Skeletal muscle satellite cell (primary cell): ENCODE measurements around the gene CAMK1D.

ENCODE experiments used
- H3K27me3 ChIP-seq: 2 replicates; pipeline ENCODE4 v1.7.0; 2013; ENCODE audit warnings: low read length; ENCODE audit not compliant: control insufficient read depth, insufficient read depth
- H3K36me3 ChIP-seq: 2 replicates; pipeline ENCODE4 v1.7.0; 2013; ENCODE audit warnings: mild to moderate bottlenecking, control low read depth, low read length; ENCODE audit not compliant: insufficient read depth
- H3K4me1 ChIP-seq: 2 replicates; pipeline ENCODE4 v1.7.0; 2013; ENCODE audit warnings: low read length; ENCODE audit not compliant: control insufficient read depth, insufficient read depth
- H3K4me2 ChIP-seq: 2 replicates; pipeline ENCODE4 v1.7.0; 2013; ENCODE audit warnings: mild to moderate bottlenecking, low read length
- H3K4me3 ChIP-seq: 2 replicates; pipeline ENCODE4 v1.7.0; 2013; ENCODE audit warnings: low read length
- H3K9ac ChIP-seq: 2 replicates; pipeline ENCODE4 v1.7.0; 2013; ENCODE audit warnings: mild to moderate bottlenecking, low read depth, low read length, moderate library complexity
- H3K9me3 ChIP-seq: replicated peaks from 2 replicates; pipeline ENCODE4 v1.7.0; 2013; ENCODE audit warnings: mild to moderate bottlenecking, control low read depth, low read length

The CAMK1D gene

GRCh38 chr10:12650538-12651298 lies 301.4 kb downstream of the CAMK1D start:
- no peak overlapping the region for H3K4me3 ChIP-seq
- H3K9ac ChIP-seq = no peak overlapping the region
- peaks cover 4% of the 10 kb centered on the region for H3K27me3 ChIP-seq
- H3K4me1 ChIP-seq = no peaks in the 10 kb centered on the region
- no peak overlapping the region for H3K4me2 ChIP-seq
- no peaks in the 10 kb centered on the region for H3K9me3 ChIP-seq
- no peaks in the 10 kb centered on the region for H3K36me3 ChIP-seq

GRCh38 chr10:12655940-12656339 lies 306.6 kb downstream of the CAMK1D start:
- Histone ChIP-seq H3K9me3 (no peaks in the 10 kb centered on the region), H3K4me3 (no peak overlapping the region), H3K9ac (no peak overlapping the region), H3K36me3 (no peaks in the 10 kb centered on the region), H3K27me3 (no peaks in the 10 kb centered on the region), H3K4me1 (no peaks in the 10 kb centered on the region), H3K4me2 (no peak overlapping the region)

DNA sequence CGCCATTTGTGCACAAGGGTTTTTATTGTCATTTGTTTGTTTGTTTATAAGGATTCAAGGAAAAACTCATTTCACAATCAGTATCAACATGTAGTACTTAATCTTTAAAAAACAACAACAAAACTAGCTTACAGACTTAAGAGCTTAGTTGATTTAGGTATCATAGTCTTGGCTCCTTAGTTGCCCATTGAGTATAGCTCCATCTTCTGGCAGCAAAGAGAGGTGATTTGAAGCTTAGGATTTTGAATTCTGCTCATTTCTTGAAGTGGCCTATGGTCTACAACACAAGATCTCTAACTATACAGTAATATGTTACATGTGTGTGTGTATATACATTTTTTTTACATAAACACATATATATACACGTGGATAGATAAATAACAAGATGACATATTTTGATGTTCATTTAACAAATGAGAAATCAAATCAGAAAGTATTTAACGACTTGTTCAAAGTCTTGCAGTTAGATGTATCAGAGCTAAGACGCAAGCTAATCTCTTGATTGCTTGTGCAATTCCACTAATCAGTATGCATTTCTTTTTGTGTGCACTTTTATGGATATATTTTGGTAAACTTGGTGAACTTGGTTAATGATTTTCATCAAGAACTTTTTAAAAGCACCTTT lies 307.3 kb downstream of the CAMK1D start:
- H3K36me3 ChIP-seq = no peaks in the 10 kb centered on the region
- H3K4me1 ChIP-seq = no peaks in the 10 kb centered on the region
- H3K9me3 ChIP-seq = no peaks in the 10 kb centered on the region
- H3K4me3 ChIP-seq = no peak overlapping the region
- no peaks in the 10 kb centered on the region for H3K27me3 ChIP-seq
- H3K9ac ChIP-seq = no peak overlapping the region
- no peak overlapping the region for H3K4me2 ChIP-seq

- Histone ChIP-seq H3K9me3 (no peaks in the 10 kb centered on the region), H3K4me2 (no peak overlapping the region)
Observed at GRCh38 chr10:12657489-12657888, 308.1 kb downstream of the CAMK1D start.

DNA sequence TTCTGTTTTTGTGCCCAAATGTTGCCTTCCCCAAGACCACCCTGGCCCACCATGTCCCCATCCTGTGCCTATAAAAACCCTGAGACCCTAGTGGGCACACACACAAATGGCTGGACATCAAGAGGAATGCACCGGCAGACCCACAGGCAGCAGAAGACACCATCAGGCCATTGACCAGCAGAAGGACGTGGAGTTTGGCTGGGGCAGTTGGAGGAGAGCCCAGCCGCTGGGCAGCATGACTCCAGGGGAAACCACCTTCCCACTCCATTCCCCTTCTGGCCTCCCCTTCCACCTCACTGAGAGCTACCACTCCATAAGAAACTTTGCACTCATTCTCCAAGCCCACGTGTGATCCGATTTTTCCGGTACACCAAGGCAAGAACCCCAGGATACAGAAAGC lies 309.2 kb downstream of the CAMK1D start:
- Histone ChIP-seq H3K9ac (no peak overlapping the region), H3K9me3 (no peaks in the 10 kb centered on the region), H3K4me2 (no peak overlapping the region), H3K27me3 (no peaks in the 10 kb centered on the region), H3K36me3 (no peaks in the 10 kb centered on the region), H3K4me1 (no peaks in the 10 kb centered on the region), H3K4me3 (no peak overlapping the region)

More at GRCh38 chr10:12657489-12657888, 308.1 kb downstream of the CAMK1D start:
- H3K9ac ChIP-seq = no peak overlapping the region
- no peak overlapping the region for H3K4me3 ChIP-seq
- no peaks in the 10 kb centered on the region for H3K4me1 ChIP-seq
- H3K36me3 ChIP-seq = no peaks in the 10 kb centered on the region
- no peaks in the 10 kb centered on the region for H3K27me3 ChIP-seq

DNA sequence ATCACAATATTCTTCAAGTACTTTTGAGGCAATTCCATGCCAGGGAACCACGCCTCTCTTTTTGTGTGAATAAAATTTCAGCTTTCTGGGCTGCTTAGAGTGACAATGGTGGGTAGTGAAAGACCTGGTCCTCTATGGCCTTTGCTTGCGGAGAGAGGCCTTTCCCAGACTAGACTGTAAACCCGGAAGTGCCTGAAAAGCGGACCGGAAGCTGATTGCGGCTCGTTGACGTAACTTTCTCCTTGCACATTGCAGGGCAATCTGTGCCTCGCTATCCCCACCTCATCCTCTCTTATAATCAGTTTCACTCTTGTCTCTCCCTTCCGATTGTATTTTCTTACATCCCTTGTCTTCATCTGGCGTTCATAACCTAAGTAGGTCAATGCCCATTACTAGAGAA lies 310.4 kb downstream of the CAMK1D start:
- H3K4me3 ChIP-seq = no peak overlapping the region
- H3K27me3 ChIP-seq = no peaks in the 10 kb centered on the region
- no peaks in the 10 kb centered on the region for H3K36me3 ChIP-seq

GRCh38 chr10:12660812-12661211 lies 311.5 kb downstream of the CAMK1D start:
- no peak overlapping the region for H3K4me2 ChIP-seq
- no peak overlapping the region for H3K9ac ChIP-seq
- H3K9me3 ChIP-seq = no peaks in the 10 kb centered on the region
- H3K4me3 ChIP-seq = no peak overlapping the region
- no peaks in the 10 kb centered on the region for H3K36me3 ChIP-seq
- H3K4me1 ChIP-seq = no peaks in the 10 kb centered on the region
- H3K27me3 ChIP-seq = no peaks in the 10 kb centered on the region

More for the DNA sequence above, 310.4 kb downstream of the CAMK1D start:
- H3K4me1 ChIP-seq = no peaks in the 10 kb centered on the region
- H3K9me3 ChIP-seq = no peaks in the 10 kb centered on the region
- H3K4me2 ChIP-seq = no peak overlapping the region
- no peak overlapping the region for H3K9ac ChIP-seq

DNA sequence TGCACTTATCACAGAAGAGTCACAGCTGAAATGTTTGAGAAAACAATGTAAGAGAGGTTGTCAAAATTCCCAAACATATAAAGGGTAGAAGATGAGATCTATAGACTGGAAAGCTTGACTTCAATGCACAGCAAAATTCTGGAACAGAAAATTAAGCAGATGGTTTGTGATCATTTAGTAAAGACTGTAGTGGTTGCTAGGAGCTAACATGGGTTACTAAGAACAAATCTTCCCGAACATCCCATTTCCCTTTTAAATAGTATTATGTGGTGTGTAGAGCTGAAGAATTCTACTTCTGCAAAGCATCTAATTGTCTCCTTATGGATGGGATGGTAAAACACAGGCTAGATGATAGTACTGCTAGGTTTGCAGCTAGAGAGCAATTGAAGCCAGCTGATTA lies 312.3 kb downstream of the CAMK1D start:
- no peaks in the 10 kb centered on the region for H3K9me3 ChIP-seq
- no peak overlapping the region for H3K4me3 ChIP-seq
- H3K9ac ChIP-seq = no peak overlapping the region
- no peaks in the 10 kb centered on the region for H3K27me3 ChIP-seq
- H3K4me2 ChIP-seq = no peak overlapping the region
- no peaks in the 10 kb centered on the region for H3K4me1 ChIP-seq
- H3K36me3 ChIP-seq = no peaks in the 10 kb centered on the region

GRCh38 chr10:12663863-12664262 lies 314.5 kb downstream of the CAMK1D start:
- Histone ChIP-seq H3K9ac (no peak overlapping the region), H3K4me2 (no peak overlapping the region), H3K36me3 (no peaks in the 10 kb centered on the region), H3K4me1 (no peaks in the 10 kb centered on the region), H3K27me3 (no peaks in the 10 kb centered on the region), H3K4me3 (no peak overlapping the region), H3K9me3 (no peaks in the 10 kb centered on the region)

- H3K4me3 ChIP-seq = no peak overlapping the region
- no peak overlapping the region for H3K4me2 ChIP-seq
- no peaks in the 10 kb centered on the region for H3K4me1 ChIP-seq
- no peaks in the 10 kb centered on the region for H3K36me3 ChIP-seq
- H3K9ac ChIP-seq = no peak overlapping the region
- no peaks in the 10 kb centered on the region for H3K27me3 ChIP-seq
- H3K9me3 ChIP-seq = no peaks in the 10 kb centered on the region
Observed at GRCh38 chr10:12665501-12665900, 316.2 kb downstream of the CAMK1D start.

GRCh38 chr10:12667052-12667451 lies 317.7 kb downstream of the CAMK1D start:
- H3K27me3 ChIP-seq = no peaks in the 10 kb centered on the region
- H3K9me3 ChIP-seq = no peaks in the 10 kb centered on the region
- H3K9ac ChIP-seq = no peak overlapping the region
- no peaks in the 10 kb centered on the region for H3K36me3 ChIP-seq
- H3K4me1 ChIP-seq = no peaks in the 10 kb centered on the region
- no peak overlapping the region for H3K4me3 ChIP-seq
- H3K4me2 ChIP-seq = no peak overlapping the region

- no peak overlapping the region for H3K4me3 ChIP-seq
- no peaks in the 10 kb centered on the region for H3K9me3 ChIP-seq
- H3K4me1 ChIP-seq = no peaks in the 10 kb centered on the region
- no peaks in the 10 kb centered on the region for H3K27me3 ChIP-seq
- H3K9ac ChIP-seq = no peak overlapping the region
- H3K4me2 ChIP-seq = no peak overlapping the region
- H3K36me3 ChIP-seq = no peaks in the 10 kb centered on the region
Observed at GRCh38 chr10:12668634-12669033, 319.3 kb downstream of the CAMK1D start.
